ENCODE measurements around the gene FNBP1.

FNBP1 gene

GRCh38 chr9:129871046-129871445 is 171.9 kb downstream of the FNBP1 start:
- no peak for DNase-seq

- no peak for DNase-seq
Observed at GRCh38 chr9:129869585-129870501, 173.1 kb downstream of the FNBP1 start.

- DNase-seq, result peak; percentile 83
Observed at GRCh38 chr9:129868872-129869486, 174.0 kb downstream of the FNBP1 start.

GRCh38 chr9:129868023-129868871 is 174.7 kb downstream of the FNBP1 start:
- DNase-seq, result no peak

- no peak for DNase-seq
Observed at GRCh38 chr9:129867136-129868022, 175.6 kb downstream of the FNBP1 start.

GRCh38 chr9:129866394-129867135 is 176.4 kb downstream of the FNBP1 start:
- peak; percentile 56 for DNase-seq

- DNase-seq, result no peak
Observed at GRCh38 chr9:129865668-129866320, 177.2 kb downstream of the FNBP1 start.

- no peak for DNase-seq
Observed at GRCh38 chr9:129864991-129865647, 177.9 kb downstream of the FNBP1 start.

GRCh38 chr9:129863059-129863690 is 179.8 kb downstream of the FNBP1 start:
- DNase-seq, result peak; percentile 43

- DNase-seq, result no peak
Observed at GRCh38 chr9:129861447-129861827, 181.6 kb downstream of the FNBP1 start.

GRCh38 chr9:129860653-129861446 is 182.1 kb downstream of the FNBP1 start:
- DNase-seq, result peak; percentile 41

- no peak for DNase-seq
Observed at GRCh38 chr9:129858167-129858962, 184.6 kb downstream of the FNBP1 start.

GRCh38 chr9:129857207-129857606 is 185.8 kb downstream of the FNBP1 start:
- no peak for DNase-seq

- DNase-seq, result no peak
Observed at GRCh38 chr9:129854588-129855110, 188.3 kb downstream of the FNBP1 start.

- DNase-seq, result no peak
Observed at GRCh38 chr9:129853614-129854013, 189.4 kb downstream of the FNBP1 start.

GRCh38 chr9:129852579-129852978 is 190.4 kb downstream of the FNBP1 start:
- no peak for DNase-seq

GRCh38 chr9:129851821-129852220 is 191.2 kb downstream of the FNBP1 start:
- no peak for DNase-seq
